ENCODE data around the gene KCNK4.

The KCNK4 gene

DNA sequence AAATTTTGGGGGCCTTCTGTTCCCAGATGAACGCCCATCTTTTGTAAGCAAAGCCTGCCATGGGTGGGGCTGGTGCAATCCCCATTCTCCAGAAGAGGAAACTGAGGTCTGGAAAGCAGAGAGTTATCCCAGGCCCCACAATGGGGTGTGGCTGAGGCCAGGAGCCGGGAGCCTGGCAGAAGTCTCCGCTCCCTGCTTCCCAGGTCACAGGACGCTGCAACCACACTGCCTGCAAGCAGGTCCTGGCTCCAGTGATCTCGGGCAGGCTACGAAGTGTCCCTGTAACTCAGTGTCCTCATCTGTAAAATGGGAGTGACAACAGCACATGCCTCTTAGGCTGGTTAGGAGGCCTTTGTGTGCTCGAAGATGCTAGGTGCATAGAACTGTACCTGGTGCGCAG lies 38.1 kb upstream of the KCNK4 start:
- no peak for DNase-seq (ENCODE audit: low read depth in 2 of 3, low spot score in 2 of 3)

DNA sequence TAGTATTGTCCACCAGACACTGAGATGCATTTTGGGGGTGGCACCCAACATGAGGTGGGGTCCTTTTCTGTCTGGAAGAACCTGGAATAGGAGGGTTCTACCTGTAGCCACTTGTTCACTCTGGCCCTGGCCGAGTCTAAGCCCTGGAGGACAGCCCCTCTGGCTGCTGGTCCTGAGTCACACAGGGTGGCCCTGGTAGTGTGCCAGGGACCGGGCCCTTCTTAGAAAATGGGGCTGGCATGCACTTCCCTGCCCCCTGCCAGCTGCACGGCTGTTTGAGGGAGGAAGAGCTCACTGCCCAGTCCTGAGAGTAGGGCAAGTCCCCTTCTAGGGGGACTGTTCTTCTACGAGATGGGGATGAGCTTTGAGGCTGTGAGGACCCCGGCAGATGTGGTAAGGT lies 37.6 kb upstream of the KCNK4 start:
- DNase-seq (ENCODE audit: low read depth in 2 of 3, low spot score in 2 of 3), result no peak

DNA sequence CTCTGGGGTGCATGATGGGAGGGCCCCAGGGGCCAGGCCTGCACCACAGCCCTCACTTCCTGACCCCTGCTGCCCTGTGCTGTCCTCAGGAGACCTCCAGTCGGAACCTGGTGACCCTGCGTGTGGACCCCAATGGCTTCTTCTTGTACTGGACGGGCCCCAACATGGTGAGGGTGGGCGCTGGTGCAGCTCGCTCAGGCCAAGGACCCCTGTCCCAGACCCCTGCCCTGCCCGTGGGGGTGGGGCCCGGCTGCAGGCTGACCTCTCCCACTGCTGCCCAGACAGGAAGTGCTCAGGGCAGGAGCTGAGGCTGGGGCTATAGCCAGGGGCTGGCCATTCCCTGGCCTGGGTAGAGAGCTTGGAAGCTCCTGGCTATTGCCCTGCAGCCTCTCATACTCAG lies 36.8 kb upstream of the KCNK4 start:
- no peak for DNase-seq (ENCODE audit: low read depth in 2 of 3, low spot score in 2 of 3)

DNA sequence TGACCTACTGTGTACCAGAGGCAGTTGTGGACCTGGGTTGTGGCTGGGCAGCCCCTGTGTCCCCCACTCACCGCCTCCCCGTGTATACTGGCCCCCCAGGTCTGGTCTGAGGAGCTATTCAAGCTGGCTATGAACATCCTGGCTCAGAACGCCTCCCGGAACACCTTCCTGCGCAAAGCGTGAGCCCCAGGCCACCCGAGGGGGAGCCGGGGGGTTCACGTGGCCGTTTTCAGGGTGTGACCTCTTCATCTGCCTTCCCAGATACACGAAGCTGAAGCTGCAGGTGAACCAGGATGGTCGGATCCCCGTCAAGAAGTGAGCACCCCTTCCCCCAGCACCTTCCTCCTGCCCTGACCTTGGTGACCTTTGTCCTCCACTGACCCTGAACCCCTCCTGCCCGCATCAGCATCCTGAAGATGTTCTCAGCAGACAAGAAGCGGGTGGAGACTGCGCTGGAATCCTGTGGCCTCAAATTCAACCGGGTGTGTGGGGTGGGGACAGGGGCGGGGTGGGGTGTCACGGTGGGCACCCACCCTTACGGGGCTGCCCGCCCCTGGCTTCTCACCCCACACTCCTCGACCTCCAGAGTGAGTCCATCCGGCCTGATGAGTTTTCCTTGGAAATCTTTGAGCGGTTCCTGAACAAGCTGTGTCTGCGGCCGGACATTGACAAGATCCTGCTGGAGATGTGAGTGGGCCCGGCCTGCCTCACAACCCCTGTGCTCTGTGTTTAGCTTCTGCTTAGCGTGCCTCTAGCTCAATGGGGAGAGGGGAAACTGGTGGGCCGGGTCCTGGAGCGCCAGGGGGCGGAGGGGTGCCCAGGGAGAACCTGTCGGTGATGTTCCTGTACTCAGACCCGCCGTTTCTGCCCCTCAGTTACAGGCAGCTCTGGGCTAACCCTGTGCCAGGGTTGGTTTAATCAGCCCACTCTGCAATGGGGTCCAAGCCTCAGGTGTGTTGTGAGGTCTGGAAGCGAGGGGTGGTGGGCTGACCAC lies 35.7 kb upstream of the KCNK4 start:
- no peak for DNase-seq (ENCODE audit: low read depth in 2 of 3, low spot score in 2 of 3)

DNA sequence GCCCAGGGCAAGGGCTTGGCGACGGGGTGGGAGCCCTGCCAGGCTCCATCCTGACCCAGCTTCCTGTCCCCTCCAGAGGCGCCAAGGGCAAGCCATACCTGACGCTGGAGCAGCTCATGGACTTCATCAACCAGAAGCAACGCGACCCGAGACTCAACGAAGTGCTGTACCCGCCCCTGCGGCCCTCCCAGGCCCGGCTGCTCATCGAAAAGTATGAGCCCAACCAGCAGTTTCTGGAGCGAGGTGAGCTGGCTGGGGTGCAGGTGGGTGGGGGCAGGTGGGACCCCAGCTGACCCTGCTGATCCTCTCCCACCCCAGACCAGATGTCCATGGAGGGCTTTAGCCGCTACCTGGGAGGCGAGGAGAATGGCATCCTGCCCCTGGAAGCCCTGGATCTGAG lies 34.8 kb upstream of the KCNK4 start:
- no peak for DNase-seq (ENCODE audit: low read depth in 2 of 3, low spot score in 2 of 3)

DNA sequence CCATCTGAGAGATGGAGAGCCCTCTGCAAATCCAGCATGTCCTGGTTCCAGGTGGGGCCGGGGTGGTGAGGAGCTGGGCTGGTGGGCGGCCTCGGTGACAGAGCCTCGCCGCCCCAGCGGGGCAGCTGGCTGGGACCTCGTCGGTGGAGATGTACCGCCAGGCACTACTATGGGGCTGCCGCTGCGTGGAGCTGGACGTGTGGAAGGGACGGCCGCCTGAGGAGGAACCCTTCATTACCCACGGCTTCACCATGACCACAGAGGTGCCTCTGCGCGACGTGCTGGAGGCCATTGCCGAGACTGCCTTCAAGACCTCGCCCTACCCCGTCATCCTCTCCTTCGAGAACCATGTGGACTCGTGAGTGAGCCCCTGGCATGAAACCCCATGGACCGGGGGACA lies 32.7 kb upstream of the KCNK4 start:
- no peak for DNase-seq (ENCODE audit: low read depth in 2 of 3, low spot score in 2 of 3)

DNA sequence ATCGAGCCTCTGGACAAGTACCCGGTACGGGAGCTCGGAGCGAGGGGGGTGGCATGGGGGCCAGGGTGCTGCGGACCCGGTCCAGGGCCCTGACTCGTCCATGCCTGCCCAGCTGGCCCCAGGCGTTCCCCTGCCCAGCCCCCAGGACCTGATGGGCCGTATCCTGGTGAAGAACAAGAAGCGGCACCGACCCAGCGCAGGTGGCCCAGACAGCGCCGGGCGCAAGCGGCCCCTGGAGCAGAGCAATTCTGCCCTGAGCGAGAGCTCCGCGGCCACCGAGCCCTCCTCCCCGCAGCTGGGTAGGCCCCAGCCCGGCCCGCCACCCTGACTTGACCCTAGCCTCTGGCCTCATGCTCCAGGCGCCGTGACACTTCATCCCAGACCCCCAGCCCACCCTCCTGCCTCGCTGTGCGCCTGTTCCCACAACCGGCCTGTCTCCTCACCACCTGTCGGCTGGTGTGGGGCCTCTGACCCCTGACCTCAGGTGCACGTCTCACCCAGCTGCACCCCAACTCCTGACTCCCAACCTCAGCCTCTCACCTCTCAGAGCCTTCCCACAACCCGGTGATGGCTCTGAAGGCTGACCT lies 32.1 kb upstream of the KCNK4 start:
- no peak for DNase-seq (ENCODE audit: low read depth in 2 of 3, low spot score in 2 of 3)

DNA sequence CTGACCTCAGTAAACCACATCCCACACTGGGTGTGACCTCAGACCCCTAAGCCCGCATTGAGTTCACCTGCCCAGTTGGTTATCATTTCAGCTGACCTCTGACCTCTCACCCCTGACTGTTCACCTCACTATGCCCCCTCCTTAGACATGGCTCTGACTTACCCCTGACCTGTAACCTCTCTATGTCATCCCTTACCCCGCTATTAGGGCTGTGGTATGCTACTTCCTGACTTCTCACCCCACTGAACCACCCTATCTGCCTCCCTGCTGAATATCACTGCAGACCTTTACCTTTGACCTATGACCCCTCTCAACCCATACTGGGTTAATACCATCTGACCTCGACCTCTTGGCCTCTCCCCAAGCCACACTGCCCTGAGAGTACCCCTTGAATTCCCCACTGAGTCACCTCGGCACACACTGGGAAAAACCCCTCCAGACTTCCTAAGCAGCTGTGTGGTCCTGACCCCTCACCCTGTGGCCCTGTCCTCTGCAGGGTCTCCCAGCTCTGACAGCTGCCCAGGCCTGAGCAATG lies 31.5 kb upstream of the KCNK4 start:
- DNase-seq (ENCODE audit: low read depth in 2 of 3, low spot score in 2 of 3), result no peak

DNA sequence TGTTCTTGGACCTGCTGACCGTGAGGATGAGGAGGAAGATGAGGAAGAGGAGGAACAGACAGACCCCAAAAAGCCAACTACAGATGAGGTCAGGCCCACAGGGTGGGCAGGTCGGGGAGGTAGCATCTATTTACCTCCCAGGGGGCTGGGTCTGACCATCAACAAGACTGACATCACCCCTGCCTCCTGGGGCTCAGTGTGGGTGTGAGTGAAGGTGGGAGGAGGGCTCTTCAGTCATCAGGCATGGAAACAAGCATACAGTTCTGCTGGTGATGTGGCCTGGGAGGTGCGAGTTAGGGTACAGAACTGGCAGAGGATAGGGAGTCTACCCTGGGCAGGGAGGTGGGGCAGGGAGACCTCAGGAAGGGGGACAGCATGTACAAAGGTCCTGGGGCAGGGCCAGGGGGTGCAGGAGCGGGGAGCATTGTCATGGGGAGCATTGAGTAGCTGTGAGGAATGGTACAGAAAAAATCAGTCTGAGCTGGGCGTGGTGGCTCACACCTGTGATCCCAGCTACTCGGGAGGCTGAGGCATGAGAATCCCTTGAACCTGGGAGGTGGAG lies 30.9 kb upstream of the KCNK4 start:
- no peak for DNase-seq (ENCODE audit: low read depth in 2 of 3, low spot score in 2 of 3)

DNA sequence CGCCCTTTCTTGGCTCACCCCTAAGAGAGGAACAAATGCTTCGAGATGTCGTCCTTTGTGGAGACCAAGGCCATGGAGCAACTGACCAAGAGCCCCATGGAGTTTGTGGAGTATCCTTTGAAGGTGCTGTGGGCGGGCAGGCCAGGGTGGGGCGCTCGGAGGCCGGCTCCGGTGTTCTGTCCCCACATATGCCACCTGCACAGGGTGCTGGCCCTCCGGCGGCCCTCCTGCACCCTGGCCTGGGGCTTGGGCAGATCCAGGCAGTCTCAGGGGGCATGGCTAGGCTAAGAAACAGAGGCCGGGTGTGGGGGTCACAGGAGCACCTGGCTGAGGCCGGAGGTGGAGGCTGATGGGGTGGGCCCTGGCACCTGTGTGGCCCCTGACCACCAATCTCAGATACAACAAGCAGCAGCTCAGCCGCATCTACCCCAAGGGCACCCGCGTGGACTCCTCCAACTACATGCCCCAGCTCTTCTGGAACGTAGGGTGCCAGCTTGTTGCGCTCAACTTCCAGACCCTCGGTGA lies 29.5 kb upstream of the KCNK4 start:
- DNase-seq (ENCODE audit: low read depth in 2 of 3, low spot score in 2 of 3), result no peak

DNA sequence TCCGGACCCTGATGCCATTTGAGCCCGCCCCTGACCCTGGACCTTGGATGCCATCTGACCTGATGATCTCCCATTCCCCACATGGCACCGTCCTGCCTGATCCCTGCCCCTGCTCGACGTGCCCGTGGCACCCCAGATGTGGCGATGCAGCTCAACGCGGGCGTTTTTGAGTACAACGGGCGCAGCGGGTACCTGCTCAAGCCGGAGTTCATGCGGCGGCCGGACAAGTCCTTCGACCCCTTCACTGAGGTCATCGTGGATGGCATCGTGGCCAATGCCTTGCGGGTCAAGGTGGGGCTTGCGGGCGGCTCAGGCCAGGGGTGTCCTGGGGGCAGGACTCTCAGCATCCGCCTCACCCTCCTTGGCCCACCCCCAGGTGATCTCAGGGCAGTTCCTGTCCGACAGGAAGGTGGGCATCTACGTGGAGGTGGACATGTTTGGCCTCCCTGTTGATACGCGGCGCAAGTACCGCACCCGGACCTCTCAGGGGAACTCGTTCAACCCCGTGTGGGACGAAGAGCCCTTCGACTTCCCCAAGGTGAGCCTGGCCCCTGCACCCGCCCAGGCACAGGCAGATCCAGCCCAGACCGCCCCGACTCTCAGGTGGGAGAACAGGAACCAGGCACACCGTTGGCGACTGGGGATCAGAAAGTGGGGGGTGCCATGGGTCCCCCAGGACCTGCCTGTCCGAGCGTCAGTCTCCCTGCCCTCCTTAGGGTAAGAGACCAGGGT lies 28.7 kb upstream of the KCNK4 start:
- no peak for DNase-seq (ENCODE audit: low read depth in 2 of 3, low spot score in 2 of 3)

DNA sequence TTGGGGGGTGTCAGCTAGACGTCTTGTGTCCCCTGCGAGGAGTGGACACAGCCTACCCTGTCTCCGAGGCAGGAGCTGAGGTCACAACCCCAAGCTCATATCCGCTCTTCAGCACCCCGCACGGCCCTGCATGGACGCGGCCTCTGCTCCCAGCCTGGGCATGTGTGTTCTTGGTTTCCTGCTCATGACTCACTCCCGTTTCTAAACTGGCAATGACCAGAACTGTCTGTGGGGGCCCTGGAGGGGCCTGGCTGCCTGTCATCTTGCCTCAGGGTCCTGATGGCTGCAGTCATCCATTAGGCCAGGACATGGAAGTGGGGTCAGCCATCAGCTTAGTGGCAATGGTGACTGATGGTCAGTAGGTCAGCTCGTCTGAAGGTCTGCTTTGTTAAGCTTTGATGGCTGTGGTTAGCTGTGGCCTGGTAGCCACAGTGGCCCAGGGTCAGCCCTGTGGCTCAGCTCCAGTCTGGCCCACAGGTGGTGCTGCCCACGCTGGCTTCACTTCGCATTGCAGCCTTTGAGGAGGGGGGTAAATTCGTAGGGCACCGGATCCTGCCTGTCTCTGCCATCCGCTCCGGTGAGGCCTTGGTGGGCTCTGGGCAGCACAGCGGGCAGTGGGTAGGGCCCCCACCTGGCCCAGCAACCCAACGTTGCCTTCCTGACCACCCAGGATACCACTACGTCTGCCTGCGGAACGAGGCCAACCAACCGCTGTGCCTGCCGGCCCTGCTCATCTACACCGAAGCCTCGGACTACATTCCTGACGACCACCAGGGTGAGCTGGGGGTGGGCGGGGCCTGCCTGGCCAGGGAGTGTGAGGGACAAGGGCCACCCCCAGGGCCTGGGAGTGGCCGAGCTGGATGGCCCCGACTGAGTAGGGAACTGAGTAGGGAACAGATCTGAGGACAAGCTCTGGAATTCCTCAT lies 27.8 kb upstream of the KCNK4 start:
- DNase-seq (ENCODE audit: low read depth in 2 of 3, low spot score in 2 of 3), result no peak

DNA sequence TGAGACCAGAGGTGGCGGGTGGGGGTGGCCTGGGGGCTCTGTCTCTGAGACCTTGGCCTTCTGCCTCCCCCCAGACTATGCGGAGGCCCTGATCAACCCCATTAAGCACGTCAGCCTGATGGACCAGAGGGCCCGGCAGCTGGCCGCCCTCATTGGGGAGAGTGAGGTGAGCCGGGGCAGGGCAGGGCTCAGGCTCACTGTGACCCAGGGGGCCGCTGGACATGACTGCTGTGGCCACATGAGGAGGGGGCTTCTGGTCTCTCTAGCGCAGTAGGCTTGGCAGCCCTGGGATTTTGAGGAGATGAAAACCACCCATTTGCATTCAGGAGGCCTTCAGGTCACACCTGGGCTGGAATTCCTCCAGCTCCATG lies 27.2 kb upstream of the KCNK4 start:
- DNase-seq (ENCODE audit: low read depth in 2 of 3, low spot score in 2 of 3), result no peak

DNA sequence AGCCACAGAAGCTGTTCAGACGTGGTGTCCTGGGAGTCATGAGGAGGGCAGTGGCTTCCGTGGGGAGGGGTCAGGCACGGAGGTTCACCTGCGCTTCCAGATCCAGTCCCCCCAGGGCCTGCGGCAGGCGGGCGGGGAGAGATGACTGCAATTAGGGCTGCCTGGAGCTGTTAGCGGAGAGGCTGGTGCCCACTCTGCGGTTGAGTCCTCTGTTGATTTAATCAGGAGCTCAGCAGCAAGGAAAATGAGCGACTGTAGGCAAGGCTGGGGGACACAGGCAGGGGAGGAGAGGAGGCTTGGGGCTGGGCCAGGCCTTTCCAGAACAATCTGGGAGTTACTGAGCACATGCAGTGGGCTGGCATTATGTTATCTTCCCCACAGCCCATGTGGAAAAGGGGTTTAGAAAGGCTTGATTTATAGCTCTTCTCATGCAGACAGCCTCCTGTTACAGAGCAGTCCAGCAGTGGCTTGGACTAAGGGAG lies 26.7 kb upstream of the KCNK4 start:
- DNase-seq (ENCODE audit: low read depth in 2 of 3, low spot score in 2 of 3), result no peak

DNA sequence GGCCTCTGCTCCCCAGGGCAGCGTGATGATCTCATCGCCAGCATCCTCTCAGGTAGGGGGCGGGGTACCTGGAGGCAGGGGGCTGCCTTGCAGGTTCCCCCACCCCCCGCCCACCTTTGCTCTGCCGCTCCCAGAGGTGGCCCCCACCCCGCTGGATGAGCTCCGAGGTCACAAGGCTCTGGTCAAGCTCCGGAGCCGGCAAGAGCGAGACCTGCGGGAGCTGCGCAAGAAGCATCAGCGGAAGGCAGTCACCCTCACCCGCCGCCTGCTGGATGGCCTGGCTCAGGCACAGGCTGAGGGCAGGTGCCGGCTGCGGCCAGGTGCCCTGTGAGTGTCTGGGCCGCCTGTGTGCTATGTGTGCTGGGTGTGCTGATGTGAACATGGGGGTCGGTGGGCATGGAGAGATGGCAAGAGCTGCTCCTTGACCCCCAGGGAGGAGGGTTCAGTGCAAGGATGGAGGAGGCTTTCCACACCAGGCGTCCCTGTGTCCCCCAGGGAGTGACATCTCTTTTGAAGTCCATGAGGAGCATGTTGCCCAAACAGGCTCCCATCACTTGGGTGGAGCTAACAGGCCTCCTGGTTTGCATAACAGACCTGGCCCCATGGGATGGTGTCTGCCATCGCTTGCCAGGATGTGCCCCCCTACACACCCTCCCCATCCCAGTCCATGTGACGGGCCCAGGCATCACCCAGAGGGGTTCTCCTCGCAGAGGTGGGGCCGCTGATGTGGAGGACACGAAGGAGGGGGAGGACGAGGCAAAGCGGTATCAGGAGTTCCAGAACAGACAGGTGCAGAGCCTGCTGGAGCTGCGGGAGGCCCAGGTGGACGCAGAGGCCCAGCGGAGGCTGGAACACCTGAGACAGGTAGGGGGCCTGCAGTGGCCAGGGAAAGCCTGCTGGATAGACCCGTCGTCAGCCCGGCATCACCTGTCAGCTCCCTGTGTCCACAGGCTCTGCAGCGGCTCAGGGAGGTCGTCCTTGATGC lies 25.6 kb upstream of the KCNK4 start:
- DNase-seq (ENCODE audit: low read depth in 2 of 3, low spot score in 2 of 3), result no peak

DNA sequence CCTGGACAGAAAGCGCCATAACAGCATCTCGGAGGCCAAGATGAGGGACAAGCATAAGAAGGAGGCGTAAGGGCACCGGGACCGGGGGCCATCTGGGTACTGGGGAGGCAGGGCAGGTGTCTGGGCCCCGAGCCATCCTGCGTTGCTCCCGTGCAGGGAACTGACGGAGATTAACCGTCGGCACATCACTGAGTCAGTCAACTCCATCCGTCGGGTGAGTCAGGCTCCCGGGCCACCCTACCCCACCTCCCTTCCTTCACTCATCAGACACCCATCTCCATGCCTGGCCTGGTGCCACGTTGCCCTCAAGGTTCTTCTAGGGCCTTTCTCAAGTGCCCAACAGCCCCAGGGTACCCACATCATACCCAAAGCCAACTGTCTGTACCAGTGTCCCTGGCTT lies 24.8 kb upstream of the KCNK4 start:
- DNase-seq (ENCODE audit: low read depth in 2 of 3, low spot score in 2 of 3), result no peak

DNA sequence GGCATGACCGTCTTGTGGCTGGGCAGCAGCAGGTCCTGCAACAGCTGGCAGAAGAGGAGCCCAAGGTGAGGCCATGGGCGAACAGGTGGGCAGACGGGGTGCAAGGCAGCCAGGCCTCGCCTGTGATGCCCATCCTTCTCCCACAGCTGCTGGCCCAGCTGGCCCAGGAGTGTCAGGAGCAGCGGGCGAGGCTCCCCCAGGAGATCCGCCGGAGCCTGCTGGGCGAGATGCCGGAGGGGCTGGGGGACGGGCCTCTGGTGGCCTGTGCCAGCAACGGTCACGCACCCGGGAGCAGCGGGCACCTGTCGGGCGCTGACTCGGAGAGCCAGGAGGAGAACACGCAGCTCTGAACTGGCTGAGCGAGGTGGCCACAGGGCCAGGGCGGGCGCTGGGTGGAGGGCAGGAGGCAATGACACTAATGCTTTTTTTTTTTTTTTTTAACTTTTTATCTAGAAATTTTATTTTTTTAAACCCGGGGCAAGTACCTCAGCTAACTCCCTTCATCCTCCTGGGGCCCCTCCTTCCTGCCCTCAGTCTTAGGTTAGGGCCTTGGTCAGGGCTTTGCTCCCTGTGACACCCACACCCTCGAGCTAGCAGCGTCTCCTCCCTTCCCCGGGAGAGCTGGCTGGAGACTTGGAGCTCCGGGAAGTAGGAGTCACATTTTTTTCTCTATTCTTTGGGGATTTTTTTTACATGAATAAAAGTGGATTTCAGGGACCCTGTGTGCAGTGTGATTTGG lies 23.7 kb upstream of the KCNK4 start:
- DNase-seq (ENCODE audit: low read depth in 2 of 3, low spot score in 2 of 3), result no peak

All from activated CD8-positive, alpha-beta memory T cell treated with anti-CD3 and anti-CD28 coated beads for 48 hours (primary cell).